ENCODE data around the gene THUMPD2.
A peak's percentile ranks its signal among the peaks of the same experiment; 100 is the strongest.

THUMPD2 gene

GRCh38 chr2:39778775-39779340 lies at the start of gene THUMPD2:
THUMPD2 (minus strand) TSS chr2:39779258; CDS start chr2:39779239, 19 bp downstream.
- peak; percentile 72 for DNase-seq (ENCODE audit: insufficient read length, low spot score)
- TF ChIP-seq CTCF (IDR thresholded peaks at IDR 0.05; ENCODE audit: insufficient read depth, missing control alignments) = no peak
- no peak for FAIRE-seq

GRCh38 chr2:39821871-39822270 lies 42.8 kb upstream of the THUMPD2 start:
- no peak for DNase-seq (ENCODE audit: insufficient read length, low spot score)
- TF ChIP-seq CTCF (IDR thresholded peaks at IDR 0.05; ENCODE audit: insufficient read depth, missing control alignments) = no peak
- FAIRE-seq = no peak

- DNase-seq (ENCODE audit: insufficient read length, low spot score) (no peak), FAIRE-seq (no peak)
- no peak for TF ChIP-seq CTCF (IDR thresholded peaks at IDR 0.05; ENCODE audit: insufficient read depth, missing control alignments)
Observed at GRCh38 chr2:39816845-39817244, 37.8 kb upstream of the THUMPD2 start.

- TF ChIP-seq CTCF (IDR thresholded peaks at IDR 0.05; ENCODE audit: insufficient read depth, missing control alignments) = no peak
- FAIRE-seq (no peak), DNase-seq (ENCODE audit: insufficient read length, low spot score) (no peak)
Observed at GRCh38 chr2:39816428-39816827, 37.4 kb upstream of the THUMPD2 start.

GRCh38 chr2:39805936-39806608 lies 27.0 kb upstream of the THUMPD2 start:
- DNase-seq (ENCODE audit: insufficient read length, low spot score) (no peak), FAIRE-seq (no peak)
- TF ChIP-seq CTCF (IDR thresholded peaks at IDR 0.05; ENCODE audit: insufficient read depth, missing control alignments) = no peak

- no peak for TF ChIP-seq CTCF (IDR thresholded peaks at IDR 0.05; ENCODE audit: insufficient read depth, missing control alignments)
- FAIRE-seq (no peak), DNase-seq (ENCODE audit: insufficient read length, low spot score) (no peak)
Observed at GRCh38 chr2:39803839-39804238, 24.8 kb upstream of the THUMPD2 start.

GRCh38 chr2:39800752-39801151 lies 21.7 kb upstream of the THUMPD2 start:
- no peak for TF ChIP-seq CTCF (IDR thresholded peaks at IDR 0.05; ENCODE audit: insufficient read depth, missing control alignments)
- DNase-seq (ENCODE audit: insufficient read length, low spot score) (no peak), FAIRE-seq (no peak)

Measured in D721Med (cell line).